HG02588 (cell line): Measurements from ENCODE around the gene TAB2.
"Not testable (repeated sequence)": the region's sequence is repeated elsewhere in the genome, so short reads cannot be mapped to it uniquely, and the experiment has no call there.

Experiments
- ATAC-seq: cut with Tn5 transposase; IDR thresholded peaks from one replicate; pipeline ENCODE4 v1.9.1; 2021; ENCODE audit warnings: mild to moderate bottlenecking, moderate library complexity; ENCODE audit not compliant: unreplicated experiment

TAB2 gene

DNA sequence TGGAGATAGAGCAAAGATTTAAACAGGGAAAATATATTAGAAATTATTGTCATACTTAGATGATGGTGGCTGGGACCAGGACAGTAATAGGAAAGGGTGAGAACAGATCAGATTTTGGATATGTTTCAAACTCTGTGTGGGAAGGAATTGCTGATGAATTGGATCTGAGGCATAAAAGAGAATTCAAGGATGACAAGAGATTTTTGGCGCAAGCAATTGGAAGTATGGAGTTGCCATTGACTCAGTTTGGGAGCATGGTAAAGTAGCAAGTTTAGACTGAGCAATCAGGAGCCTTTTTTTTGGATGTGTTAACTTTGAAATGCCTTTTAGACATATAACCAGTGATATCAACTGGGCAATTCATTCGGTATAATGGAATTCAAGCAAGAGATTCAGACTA lies 14.4 kb downstream of the TAB2 start:
- ATAC-seq: no peak

DNA sequence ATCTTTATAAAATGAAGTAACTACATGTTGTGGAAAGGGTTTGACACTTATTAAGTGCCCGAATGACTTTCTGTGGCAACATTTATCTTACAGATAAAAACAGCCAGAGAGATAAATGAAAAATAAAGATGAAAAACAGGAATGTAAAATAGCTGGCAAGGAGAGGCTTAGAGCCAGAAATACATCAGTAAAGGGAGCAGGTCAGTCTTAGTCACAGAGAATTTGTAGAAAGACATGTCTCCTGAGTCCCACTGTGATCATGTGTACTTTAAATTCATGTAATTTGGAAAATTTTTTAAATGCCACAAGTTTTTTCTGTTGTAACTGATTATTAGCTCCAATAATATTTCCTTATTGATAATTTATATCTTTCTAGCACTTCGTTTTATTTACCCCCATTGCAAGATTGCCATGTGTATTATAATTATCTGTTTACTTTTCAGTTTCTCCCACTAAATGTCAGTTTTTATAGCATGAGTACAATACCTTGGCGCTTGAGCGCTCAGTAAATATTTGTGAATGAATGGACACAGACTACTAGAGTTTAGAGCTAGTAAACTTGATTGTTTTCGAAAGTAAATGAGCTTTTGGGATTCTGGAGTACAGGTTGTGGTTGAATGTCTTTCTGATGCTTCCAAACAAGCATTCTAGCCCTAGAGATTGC lies 15.2 kb downstream of the TAB2 start:
- ATAC-seq: no peak

DNA sequence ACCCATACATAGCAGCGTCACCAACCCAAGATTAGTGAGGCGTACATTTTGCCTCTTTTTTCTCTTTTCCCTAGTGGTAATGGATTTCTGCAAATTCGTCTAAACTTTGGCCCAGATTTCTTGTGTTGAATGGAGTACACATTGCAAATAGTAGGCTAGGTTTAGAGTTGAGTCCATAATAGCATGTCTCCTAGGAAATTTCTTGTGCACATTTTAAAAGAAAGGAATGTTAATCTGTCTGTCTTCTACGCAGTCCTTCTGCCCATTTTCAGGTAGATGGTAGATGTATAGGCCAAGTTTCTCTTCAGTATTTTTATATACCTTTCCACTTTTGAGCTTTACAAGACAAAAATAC lies 15.7 kb downstream of the TAB2 start:
- ATAC-seq: no peak

DNA sequence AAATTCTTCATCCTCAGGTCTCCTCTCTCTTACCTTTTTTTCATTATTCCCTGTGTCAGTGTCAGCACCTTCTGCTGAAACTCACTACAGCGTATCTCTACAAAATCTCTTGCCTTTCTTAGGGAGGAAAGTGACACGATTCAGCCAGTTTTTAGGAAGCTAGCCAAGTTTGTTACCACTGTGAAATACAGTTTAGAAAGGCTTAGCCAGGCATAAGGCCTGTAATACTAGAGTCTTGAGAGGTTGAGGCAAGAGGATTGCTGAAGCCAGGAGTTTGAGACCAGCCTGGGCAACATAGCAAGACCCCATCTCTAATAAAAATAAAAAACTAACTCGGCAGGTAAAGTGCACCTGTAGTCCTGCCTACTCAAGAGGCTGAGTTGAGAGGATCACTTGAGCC lies 16.7 kb downstream of the TAB2 start:
- no peak for ATAC-seq

DNA sequence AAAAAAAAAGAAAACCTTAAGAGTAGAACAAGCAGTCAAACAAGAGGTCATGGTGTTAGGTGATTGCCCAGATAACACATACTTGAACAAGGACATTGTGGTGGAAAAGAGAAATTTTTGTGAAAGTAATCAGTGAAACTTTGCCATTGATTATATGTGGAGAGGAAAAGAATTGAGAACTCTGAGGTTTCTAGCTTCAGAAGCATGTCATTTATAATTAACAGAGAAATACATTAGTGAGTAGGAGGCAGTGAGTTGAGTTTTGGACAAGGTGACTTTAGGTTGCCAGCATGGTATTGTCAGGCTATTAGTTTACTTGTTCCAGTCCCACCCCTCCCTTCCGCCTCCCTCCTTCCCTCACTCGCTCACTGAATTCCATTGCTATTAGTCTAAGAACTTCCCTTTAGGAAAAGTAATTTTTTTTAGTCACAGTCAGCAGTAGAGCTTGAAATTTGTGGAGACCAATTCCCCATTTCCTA lies 17.2 kb downstream of the TAB2 start:
- ATAC-seq: no peak

DNA sequence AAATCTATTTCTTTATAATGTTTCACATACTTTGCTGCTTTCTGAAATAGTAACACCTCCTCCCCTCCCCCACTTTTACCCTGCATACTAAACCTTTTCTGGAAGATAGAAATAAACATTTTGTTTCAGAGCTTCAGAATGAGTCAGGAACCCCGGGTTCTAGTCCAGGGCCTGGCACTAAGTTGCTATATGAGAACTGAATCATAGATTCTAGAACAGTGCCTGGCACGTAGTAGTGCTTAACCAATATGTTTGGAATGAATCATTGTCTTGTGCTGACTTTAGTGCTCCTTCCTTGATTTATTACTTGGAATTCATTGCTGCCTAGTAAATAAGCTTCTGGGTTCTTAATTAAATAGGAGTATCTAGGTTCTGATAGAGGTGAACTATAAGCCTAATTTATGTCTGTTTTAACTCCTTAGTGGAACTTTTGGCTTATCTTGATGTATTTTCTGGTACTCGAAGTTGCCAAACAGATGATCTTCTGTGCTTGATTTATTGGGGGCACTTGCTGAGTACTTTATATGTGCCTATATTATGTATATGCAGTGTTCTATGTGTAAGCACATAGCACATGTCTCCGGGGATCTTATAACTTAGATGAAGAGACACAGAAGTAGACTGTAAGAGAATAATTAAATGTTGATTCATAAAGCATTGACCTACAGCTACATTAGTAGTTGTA lies 18.6 kb downstream of the TAB2 start:
- ATAC-seq: no peak

DNA sequence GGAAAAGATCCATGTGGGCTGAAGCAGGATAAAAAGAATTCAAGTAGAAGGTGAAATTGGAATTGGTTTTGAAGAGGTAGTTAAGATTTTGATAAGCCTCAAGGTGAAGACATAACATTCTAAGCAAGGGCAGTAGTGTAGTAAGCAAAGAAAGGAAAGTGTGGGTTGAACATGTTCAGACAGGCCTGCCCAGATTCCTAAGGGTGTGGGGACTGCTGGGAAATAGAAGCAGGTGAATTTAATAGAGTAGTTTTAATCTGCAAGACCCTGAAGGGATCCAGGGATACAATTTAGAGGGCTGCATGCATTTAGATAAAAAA lies 19.1 kb downstream of the TAB2 start:
- no peak for ATAC-seq

DNA sequence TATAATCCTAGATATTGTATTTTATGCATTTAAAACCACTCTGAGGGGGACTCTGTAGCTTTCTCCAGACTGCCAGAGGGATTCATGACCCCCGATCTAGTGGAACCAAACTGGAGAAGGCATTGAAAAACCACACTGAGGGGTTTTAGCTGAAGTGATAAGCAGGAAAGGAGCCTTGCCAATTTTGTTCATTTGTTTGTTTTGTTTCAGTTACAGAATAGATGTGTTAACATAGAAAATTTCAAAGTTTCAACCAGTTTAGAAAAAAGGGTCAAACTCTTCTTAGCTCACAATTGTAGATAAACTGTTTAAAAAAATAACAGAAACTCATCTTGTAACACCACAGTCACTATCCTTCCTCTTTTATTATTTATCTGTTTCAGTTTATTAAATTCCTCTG lies 19.8 kb downstream of the TAB2 start:
- ATAC-seq: no peak

DNA sequence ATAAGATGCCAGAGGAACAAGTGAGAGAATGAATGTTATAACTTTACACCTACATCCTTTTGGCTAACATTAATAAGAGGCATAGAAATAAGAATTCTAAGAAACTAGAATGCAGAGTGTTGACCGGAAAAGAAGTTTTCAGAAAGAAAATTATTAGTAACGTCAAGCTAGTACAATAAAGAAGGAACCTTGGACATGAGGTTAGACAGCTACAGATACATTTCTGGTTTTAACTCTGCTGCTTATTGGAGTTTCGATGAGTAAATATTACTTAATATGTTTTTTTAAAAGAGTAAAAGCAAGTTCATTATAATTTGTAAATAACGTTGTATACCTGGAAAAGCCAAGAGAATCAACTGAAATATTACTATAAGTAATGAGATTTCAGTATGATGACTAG lies 22.7 kb downstream of the TAB2 start:
- ATAC-seq: no peak

DNA sequence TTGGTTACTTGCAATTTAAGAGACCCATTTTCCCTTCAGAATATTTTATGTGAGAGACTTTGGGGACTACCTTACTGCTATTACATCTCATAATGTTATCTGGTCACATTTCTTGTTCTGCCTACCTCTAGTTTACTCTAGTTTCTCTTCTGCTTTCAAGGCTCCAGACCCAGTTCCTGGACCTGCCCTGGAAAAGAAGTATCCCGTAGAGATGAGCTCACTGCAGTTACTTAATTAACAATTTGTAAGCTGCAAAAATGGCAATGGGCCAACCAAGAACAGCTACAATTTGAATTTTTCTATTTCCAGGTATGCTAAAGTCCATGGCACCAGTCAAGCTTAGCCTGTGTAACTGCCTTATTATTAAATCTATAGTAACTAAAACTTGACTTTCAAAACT lies 25.0 kb downstream of the TAB2 start:
- ATAC-seq: peak; percentile 76

DNA sequence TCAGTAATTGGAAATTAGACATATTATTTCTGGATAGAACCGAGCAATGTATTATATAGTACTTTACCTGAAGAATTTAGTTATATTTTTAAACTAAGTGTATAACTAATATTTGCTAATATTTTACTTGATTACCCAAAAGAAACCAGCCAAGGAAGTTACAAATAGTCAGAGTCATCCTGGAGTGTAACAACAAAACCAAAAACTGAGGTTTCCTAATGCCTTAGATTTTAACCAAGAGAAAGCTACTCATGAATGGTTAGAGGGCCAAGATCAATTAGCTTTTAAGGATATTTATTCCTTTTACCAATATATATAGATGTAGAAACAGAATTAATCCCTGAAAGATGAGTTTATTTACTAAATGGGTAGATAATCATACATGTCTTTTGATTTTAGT lies 26.0 kb downstream of the TAB2 start:
- ATAC-seq: no peak

DNA sequence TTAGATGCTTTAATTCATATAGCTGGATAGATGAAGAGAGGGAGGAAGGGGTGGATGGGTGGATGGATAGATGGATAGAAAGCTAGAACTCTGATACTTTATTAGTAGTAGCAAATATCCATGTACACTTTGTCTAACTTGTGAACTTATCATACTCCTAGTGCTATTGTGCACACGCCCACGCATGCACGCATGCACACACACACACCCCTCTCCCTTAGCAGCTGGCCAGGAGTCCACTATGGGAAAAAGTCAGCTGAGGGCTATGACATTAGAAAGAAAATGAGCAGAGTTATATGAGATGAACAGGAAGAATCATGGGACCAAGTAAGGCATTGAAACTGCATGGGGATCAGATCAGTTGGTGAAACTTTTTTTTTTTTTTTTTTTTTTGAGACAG lies 28.6 kb downstream of the TAB2 start:
- ATAC-seq: no peak

DNA sequence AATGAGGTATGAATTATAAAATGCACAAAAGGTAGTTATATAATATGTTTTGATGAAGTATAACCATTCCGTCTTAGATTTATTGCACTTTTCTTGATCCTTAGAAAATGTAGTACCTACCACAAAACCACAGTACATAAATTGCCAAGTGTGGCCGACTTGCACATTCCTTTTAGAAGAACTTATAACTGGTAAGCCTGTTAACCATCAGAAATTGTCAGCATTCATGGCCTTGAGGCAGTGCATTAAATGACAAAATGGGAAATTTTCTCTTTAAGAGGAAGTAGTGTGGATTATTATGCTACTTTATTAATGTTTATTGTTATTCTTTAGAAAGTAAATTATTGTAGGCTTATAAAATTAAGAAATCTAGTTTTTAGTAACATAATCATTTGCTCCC lies 29.6 kb downstream of the TAB2 start:
- ATAC-seq: no peak

DNA sequence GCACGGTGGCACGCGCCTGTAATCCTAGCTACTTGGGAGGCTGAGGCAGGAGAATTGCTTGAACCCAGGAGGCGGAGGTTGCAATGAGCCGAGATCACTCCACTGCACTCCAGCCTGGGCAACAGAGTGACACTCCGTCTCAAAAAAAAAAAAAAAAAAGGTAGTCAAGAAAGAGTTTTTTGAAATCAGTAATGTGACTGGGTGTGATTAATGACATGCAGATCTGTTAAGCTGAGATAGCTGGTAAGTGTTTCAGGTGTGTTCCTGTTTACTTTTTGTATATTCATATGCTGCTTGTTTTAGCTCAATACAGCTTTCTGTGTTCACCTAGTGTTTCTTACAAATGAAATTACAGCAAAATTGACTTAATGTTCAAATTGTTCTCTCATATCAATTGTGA lies 31.8 kb downstream of the TAB2 start:
- not testable (repeated sequence) for ATAC-seq

DNA sequence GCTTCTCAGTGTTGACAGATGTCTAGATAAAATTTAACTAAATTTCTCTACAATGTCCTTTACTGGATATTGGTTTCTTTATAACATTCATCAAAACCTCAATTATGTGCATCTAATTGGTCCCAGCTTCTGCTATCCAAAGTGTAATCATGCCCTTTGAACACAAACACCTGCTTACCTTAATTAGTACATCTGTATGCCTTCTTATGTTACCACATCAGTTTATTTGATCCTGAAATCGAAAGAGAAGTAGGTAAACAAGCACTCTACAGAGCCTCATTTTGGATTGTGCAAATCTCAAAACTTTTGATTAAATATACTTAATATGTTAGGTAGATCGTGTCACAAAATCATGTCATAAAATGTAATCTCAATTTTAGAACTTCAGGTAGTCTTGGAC lies 36.5 kb downstream of the TAB2 start:
- ATAC-seq: no peak

DNA sequence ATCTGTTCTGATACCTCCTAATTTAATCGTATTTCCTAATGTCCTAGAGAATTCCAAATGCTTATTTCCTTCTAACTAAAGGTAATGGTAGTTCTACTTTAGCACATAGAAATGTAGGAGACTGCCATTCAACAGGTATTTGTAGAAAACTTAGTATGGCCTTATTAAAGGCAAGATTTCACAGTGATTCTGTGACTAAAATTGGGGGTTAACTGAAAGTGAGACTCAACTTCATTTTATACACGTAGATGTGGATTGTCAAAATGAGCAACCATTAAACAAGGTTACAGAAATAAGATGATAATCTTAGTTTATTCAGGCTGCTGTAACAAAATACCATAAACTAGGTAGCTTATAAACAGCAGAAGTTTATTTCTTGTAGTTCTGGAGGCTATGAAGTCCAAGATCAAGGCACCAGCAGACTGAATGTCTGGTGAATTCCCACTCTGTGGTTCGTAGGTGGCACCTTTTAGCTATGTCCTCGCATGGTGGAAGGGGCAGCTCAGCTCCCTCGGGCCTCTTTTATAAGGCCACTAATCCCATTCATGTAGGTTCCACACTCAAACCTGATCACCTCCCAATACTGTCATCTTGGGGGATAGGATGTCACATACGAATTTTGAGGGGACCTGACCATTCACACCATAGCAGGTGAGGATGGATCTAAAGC lies 38.7 kb downstream of the TAB2 start:
- no peak for ATAC-seq

DNA sequence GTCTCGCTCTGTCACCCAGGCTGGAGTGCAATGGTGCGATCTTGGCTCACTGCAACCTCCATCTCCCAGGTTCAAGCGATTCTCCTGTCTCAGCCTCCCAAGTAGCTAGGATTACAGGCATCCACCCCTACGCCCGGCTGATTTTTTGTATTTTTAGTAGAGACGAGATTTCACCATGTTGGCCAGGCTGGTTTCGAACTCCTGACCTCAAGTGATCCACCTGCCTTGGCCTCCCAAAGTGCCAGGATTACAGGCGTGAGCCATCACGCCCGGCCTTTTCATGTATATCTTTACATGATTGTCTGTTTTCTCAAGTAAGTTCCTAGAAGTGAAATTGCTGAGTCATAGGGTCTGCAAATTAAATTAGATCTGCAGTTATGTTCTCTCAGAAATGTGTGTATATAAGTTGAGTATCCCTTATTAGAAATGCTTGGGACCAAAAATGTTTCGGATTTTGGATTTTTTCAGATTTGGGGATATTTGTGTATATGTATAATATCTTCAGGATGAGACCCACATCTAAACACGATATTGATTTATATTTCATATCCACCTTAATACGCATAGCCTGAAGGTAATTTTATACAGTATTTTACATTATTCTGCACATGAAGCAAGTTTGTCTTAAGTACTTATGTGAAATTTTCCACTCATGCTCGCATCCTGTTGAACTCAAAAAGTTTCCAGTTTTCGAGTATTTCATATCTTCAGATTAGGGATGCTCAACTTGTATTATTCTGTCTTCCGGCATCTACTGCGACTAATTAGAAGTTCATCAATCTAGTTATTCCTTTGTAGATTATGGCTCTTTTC lies 40.4 kb downstream of the TAB2 start:
- ATAC-seq: no peak

DNA sequence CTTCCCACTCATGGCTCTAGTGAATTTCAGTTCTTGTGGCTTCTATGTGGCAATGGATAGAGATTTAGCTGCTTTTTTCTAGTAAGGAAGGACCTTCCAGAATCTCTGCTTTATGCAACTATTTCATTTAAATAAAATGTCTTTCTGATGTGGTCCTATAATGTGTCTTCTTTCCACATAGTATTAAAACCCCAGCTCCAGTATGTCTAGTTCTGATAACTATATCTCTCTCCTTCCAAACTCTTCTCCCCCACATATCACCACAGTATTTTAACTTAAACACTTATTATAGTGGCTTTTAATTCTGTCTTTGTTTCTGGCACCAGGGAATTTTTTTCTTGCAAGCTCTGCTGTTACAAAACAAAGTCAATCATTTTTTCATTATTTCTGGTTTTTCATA lies 41.9 kb downstream of the TAB2 start:
- ATAC-seq: no peak

DNA sequence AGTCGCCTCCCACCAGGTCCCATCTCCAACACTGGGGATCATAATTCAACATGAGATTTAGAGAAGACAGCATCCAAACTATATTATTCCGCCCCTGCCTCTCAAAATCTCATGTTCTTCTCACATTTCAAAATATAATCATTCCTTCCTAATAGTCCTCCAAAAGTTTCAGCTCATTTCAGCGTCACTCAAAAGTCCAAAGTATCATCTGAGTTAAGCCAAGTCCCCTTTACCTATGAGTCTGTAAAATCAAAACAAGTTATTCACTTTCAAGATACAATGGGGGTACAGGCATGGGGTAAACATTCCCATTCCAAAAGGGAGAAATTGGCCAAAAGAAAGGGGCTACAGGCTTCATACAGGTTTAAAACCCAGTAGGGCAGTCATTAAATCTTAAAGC lies 43.0 kb downstream of the TAB2 start:
- ATAC-seq: no peak

DNA sequence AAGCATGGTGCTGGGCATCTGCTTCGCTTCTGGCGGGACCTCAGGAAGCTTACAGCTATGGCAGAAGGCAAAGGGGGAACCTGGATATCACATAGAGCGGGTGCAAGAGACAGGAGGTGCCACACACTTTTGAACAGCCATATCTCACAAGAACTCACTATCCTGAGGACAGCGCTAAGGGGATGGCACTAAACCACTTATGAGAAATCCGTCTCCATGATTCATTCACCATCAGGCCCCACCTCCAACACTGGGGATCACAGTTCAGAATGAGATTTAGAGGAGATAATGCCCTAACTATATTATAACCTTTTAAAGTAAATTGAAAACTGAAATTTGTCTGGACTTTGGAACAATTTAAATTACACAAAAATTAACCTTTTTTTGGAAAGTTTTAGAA lies 44.8 kb downstream of the TAB2 start:
- ATAC-seq: no peak

DNA sequence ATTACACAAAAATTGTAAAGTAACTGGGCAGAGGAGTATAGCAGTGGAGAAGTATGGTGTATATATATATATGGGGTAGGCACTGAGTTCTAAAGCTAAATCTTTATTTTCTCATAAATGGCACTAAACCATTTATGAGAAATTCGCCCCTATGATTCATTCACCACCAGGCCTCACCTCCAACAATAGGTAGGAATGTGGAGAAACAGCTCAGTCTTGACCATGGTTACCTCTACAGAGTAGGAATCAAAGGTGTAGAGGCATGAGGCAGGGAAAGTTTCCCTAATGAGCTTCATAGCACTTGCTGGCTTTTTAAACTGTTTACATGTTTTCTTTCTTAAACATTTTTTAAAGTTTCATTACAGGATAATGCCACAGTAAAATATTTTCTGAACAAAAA lies 45.6 kb downstream of the TAB2 start:
- no peak for ATAC-seq

DNA sequence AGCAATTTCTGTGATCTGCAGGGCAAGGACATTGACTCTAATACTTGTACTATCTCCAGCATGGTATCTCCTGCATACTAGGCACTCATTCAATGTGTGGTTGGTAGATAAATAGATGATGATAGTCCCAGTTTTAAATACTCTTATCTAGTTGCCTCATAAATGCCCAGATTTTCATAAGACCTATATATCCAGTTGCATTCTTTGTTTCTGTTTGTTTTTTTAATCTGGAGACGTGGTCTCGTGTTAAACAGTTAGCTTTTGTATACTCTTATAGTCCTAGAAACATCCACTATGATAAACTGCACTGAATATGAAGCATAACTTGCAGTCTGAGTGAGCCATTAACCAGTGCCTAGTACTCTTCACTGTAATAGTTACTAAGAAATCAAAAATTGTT lies 47.0 kb downstream of the TAB2 start:
- ATAC-seq: no peak
